ENCODE data around the gene TBL3. TPM values are rescaled to one million over a fixed set of nuclear protein-coding genes. Genes with fewer than 3 reads are reported as not detected.

TBL3 gene
- total RNA-seq, 1 donor: 22.7 TPM

GRCh38 chr16:1991948-1992703 is 20.3 kb downstream of the TBL3 start:
- peak overlapping the region; percentile 54 for H3K4me3 ChIP-seq (ENCODE audit: low read depth, low read length)
- peak; percentile 88 for DNase-seq (ENCODE audit: low read depth)
- no peak for TF ChIP-seq CTCF (IDR thresholded peaks at IDR 0.05; ENCODE audit: insufficient read depth, low read length)

- TF ChIP-seq CTCF (IDR thresholded peaks at IDR 0.05; ENCODE audit: insufficient read depth, low read length): no peak
- no peak overlapping the region for H3K4me3 ChIP-seq (ENCODE audit: low read depth, low read length)
- DNase-seq (ENCODE audit: low read depth): no peak
Measured at GRCh38 chr16:1992704-1993317, 21.0 kb downstream of the TBL3 start.

- H3K4me3 ChIP-seq (ENCODE audit: low read depth, low read length): no peak overlapping the region
- no peak for DNase-seq (ENCODE audit: low read depth)
- no peak for TF ChIP-seq CTCF (IDR thresholded peaks at IDR 0.05; ENCODE audit: insufficient read depth, low read length)
Measured at GRCh38 chr16:1993731-1994131, 21.9 kb downstream of the TBL3 start.

- no peak for DNase-seq (ENCODE audit: low read depth)
- TF ChIP-seq CTCF (IDR thresholded peaks at IDR 0.05; ENCODE audit: insufficient read depth, low read length): no peak
- no peak overlapping the region for H3K4me3 ChIP-seq (ENCODE audit: low read depth, low read length)
Measured at GRCh38 chr16:1997494-1998359, 25.9 kb downstream of the TBL3 start.

GRCh38 chr16:1998360-1998835 is 26.5 kb downstream of the TBL3 start:
- DNase-seq (ENCODE audit: low read depth): no peak
- TF ChIP-seq CTCF (IDR thresholded peaks at IDR 0.05; ENCODE audit: insufficient read depth, low read length): no peak
- no peak overlapping the region for H3K4me3 ChIP-seq (ENCODE audit: low read depth, low read length)

- no peak for DNase-seq (ENCODE audit: low read depth)
- H3K4me3 ChIP-seq (ENCODE audit: low read depth, low read length): no peak overlapping the region
- no peak for TF ChIP-seq CTCF (IDR thresholded peaks at IDR 0.05; ENCODE audit: insufficient read depth, low read length)
Measured at GRCh38 chr16:1998852-1999801, 27.3 kb downstream of the TBL3 start.
